ENCODE results near the gene KCNK17.

Gene KCNK17

GRCh38 chr6:39314273-39314795 lies at the start of gene KCNK17:
Gene KCNK17 (minus strand): TSS chr6:39314419. CDS start chr6:39314320, 99 bp downstream.
- in situ Hi-C loops (cut with HindIII; ENCODE audit: low sequenced_read_pairs) = no loop called here
- DNase-seq (ENCODE audit: low read depth) = no peak
- no peak within 1 kb of the TSS for H3K4me3 ChIP-seq (ENCODE audit: low read depth, low read length)
- no peak for TF ChIP-seq CTCF (IDR thresholded peaks at IDR 0.05; ENCODE audit: low read depth, low read length, missing control alignments)

- H3K4me3 ChIP-seq (ENCODE audit: low read depth, low read length) = no peak overlapping the region
- in situ Hi-C loops (cut with HindIII; ENCODE audit: low sequenced_read_pairs) = loop anchor here (25.0 kb wide), 1 partner anchor 1699 kb away; the partner anchor contains the start of genes APOBEC2, NFYA and OARD1
Observed at GRCh38 chr6:39363280-39363679, 49.1 kb upstream of the KCNK17 start.

GRCh38 chr6:39362487-39362865 lies 48.3 kb upstream of the KCNK17 start:
- in situ Hi-C loops (cut with HindIII; ENCODE audit: low sequenced_read_pairs) = loop anchor here (25.0 kb wide), 1 partner anchor 1700 kb away; the partner anchor contains the start of genes APOBEC2, NFYA and OARD1
- TF ChIP-seq CTCF (IDR thresholded peaks at IDR 0.05; ENCODE audit: low read depth, low read length, missing control alignments) = no peak
- H3K4me3 ChIP-seq (ENCODE audit: low read depth, low read length) = no peak overlapping the region
- no peak for DNase-seq (ENCODE audit: low read depth)

More at GRCh38 chr6:39363280-39363679, 49.1 kb upstream of the KCNK17 start:
- no peak for TF ChIP-seq CTCF (IDR thresholded peaks at IDR 0.05; ENCODE audit: low read depth, low read length, missing control alignments)
- DNase-seq (ENCODE audit: low read depth) = no peak

- in situ Hi-C loops (cut with HindIII; ENCODE audit: low sequenced_read_pairs) = loop anchor here (25.0 kb wide), 1 partner anchor 1700 kb away; the partner anchor contains the start of genes APOBEC2, NFYA and OARD1
- peak; percentile 93 for TF ChIP-seq CTCF (IDR thresholded peaks at IDR 0.05; ENCODE audit: low read depth, low read length, missing control alignments)
- DNase-seq (ENCODE audit: low read depth) = peak; percentile 40
- no peak overlapping the region for H3K4me3 ChIP-seq (ENCODE audit: low read depth, low read length)
Observed at GRCh38 chr6:39361657-39362486, 47.7 kb upstream of the KCNK17 start.

- TF ChIP-seq CTCF (IDR thresholded peaks at IDR 0.05; ENCODE audit: low read depth, low read length, missing control alignments) = no peak
- in situ Hi-C loops (cut with HindIII; ENCODE audit: low sequenced_read_pairs) = loop anchor here (25.0 kb wide), 1 partner anchor 1702 kb away; the partner anchor contains the start of genes APOBEC2, NFYA and OARD1
Observed at GRCh38 chr6:39360378-39360777, 46.2 kb upstream of the KCNK17 start.

GRCh38 chr6:39357998-39358686 lies 43.9 kb upstream of the KCNK17 start:
- TF ChIP-seq CTCF (IDR thresholded peaks at IDR 0.05; ENCODE audit: low read depth, low read length, missing control alignments) = no peak
- H3K4me3 ChIP-seq (ENCODE audit: low read depth, low read length) = no peak overlapping the region
- DNase-seq (ENCODE audit: low read depth) = peak; percentile 38
- in situ Hi-C loops (cut with HindIII; ENCODE audit: low sequenced_read_pairs) = loop anchor here (25.0 kb wide), 1 partner anchor 1704 kb away; the partner anchor contains the start of genes APOBEC2, NFYA and OARD1

More at GRCh38 chr6:39360378-39360777, 46.2 kb upstream of the KCNK17 start:
- H3K4me3 ChIP-seq (ENCODE audit: low read depth, low read length) = no peak overlapping the region
- DNase-seq (ENCODE audit: low read depth) = no peak

All from astrocyte of the cerebellum (primary cell).